Measurements from ENCODE around the gene RIMBP2.

DNA sequence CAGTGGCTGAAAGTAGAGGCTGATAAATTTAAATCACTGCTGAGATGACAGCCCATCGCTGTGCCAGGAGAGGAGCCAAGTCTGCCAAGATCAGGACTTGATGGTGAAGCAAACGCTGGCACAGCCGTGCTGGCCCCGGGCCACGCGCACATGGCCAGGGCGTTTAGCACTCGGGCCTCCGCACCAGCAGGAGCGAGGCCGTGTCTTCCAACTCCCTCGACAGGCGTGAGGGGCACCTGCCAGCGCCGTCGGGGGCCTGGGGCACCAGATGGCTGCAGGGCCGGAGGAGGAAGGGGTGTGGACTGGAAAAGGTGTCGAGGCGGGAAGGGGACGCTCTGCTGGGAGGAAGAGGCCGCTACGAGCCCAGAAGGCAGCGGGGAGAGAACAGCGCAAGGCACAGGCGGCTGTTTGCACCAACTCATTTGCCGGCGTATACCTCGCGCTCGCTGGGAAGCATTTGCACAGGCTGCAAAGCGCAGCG, 29.5 kb downstream of the RIMBP2 start:
- TF ChIP-seq, protein P1, sequence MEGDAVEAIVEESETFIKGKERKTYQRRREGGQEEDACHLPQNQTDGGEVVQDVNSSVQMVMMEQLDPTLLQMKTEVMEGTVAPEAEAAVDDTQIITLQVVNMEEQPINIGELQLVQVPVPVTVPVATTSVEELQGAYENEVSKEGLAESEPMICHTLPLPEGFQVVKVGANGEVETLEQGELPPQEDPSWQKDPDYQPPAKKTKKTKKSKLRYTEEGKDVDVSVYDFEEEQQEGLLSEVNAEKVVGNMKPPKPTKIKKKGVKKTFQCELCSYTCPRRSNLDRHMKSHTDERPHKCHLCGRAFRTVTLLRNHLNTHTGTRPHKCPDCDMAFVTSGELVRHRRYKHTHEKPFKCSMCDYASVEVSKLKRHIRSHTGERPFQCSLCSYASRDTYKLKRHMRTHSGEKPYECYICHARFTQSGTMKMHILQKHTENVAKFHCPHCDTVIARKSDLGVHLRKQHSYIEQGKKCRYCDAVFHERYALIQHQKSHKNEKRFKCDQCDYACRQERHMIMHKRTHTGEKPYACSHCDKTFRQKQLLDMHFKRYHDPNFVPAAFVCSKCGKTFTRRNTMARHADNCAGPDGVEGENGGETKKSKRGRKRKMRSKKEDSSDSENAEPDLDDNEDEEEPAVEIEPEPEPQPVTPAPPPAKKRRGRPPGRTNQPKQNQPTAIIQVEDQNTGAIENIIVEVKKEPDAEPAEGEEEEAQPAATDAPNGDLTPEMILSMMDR (IDR thresholded peaks at IDR 0.05), result no peak
- TF ChIP-seq EZH2 (IDR thresholded peaks at IDR 0.05), result no peak
